H1 (cell line): Measurements from ENCODE around the gene MBP. TPM values are rescaled to one million over a fixed set of nuclear protein-coding genes. Genes with fewer than 3 reads are reported as not detected.

ENCODE experiments used
- ASH2L ChIP-seq: fragments of 200-600, 300-600 bp; sonication (generic); IDR thresholded peaks from one replicate; pipeline ENCODE4 v1.7.1; 2017; ENCODE audit warnings: low read length
- E2F6 ChIP-seq: IDR thresholded peaks from 2 replicates; pipeline ENCODE4 v1.6.1; 2012; ENCODE audit warnings: inconsistent platforms
- EZH2 ChIP-seq: fragments of 200-600 bp; sonication (generic); IDR thresholded peaks from 2 replicates; pipeline ENCODE4 v1.7.1; 2012; ENCODE audit warnings: low read depth, mild to moderate bottlenecking, moderate library complexity, low read length, inconsistent platforms; ENCODE audit not compliant: severe bottlenecking
- FOSL1 ChIP-seq: IDR thresholded peaks from 2 replicates; pipeline ENCODE4 v1.6.1; 2011; ENCODE audit warnings: mild to moderate bottlenecking, low read depth, low read length, moderate library complexity; ENCODE audit not compliant: insufficient read depth
- JUN ChIP-seq: IDR thresholded peaks from 2 replicates; pipeline ENCODE4 v1.6.1; 2011; ENCODE audit warnings: low read depth, mild to moderate bottlenecking, improper control_type of control experiment, low read length
- POU5F1 ChIP-seq: IDR thresholded peaks from 2 replicates; pipeline ENCODE4 v1.6.1; 2011; ENCODE audit warnings: low read depth, mild to moderate bottlenecking, low read length, moderate library complexity
- RFX5 ChIP-seq: IDR thresholded peaks from 2 replicates; pipeline ENCODE4 v1.6.1; 2011; ENCODE audit warnings: low read depth, low read length, improper control_type of control experiment, borderline replicate concordance
- SUZ12 ChIP-seq: fragments of 200-600 bp; sonication (generic); IDR thresholded peaks from 2 replicates; pipeline ENCODE4 v1.6.1; 2012; ENCODE audit warnings: mild to moderate bottlenecking, inconsistent platforms, low read length, moderate library complexity, mixed read lengths
- TBP ChIP-seq: IDR thresholded peaks from 2 replicates; pipeline ENCODE4 v1.6.1; 2011; ENCODE audit warnings: low read depth, low read length, improper control_type of control experiment
- TEAD4 ChIP-seq: IDR thresholded peaks from 2 replicates; pipeline ENCODE4 v1.6.1; 2012; ENCODE audit warnings: low read depth, low read length, inconsistent platforms, mixed read lengths
- polyA plus RNA-seq, 7 experiments: library from polyadenylated mRNA; depleted of rRNA in 3 of 7; stranded (reverse) in 5 of 7; unstranded in 2 of 7; fragments of >200 nt in 5 of 7; fragments of 200-250 nt in 2 of 7; gene quantifications; 1 replicate in 5 of 7; 2 replicates in 1 of 7; 4 replicates in 1 of 7; pipeline versions ENCODE4 v1.2.1 to v1.2.3, GENCODE V29; 2011 to 2013; ENCODE audit warnings: missing spikeins in 2 of 7, mixed read lengths in 2 of 7
- total RNA-seq: library from RNA; stranded (reverse); fragmentation: NEBNext Ultra II Directional; extraction: Animal tissue kit (Norgen Biotek cat#: 25700); gene quantifications from 2 replicates; pipeline ENCODE4 v1.2.1, GENCODE V29; 2021

Gene MBP
- total and polyA plus RNA-seq, 2 of the 8 experiments (the other 6 are each of a cell fraction or from before 2014, with no cell fraction given), result 7.7 to 19.2 TPM

GRCh38 chr18:77004555-77005380 lies 127.8 kb downstream of the MBP start (continued):
- TF ChIP-seq EZH2 (no peak), E2F6 (no peak), ASH2L (no peak), TEAD4 (no peak), JUN (no peak), TBP (no peak), POU5F1 (no peak), RFX5 (no peak), FOSL1 (no peak), SUZ12 (no peak)
